Measurements from ENCODE around the gene FUOM.

The FUOM gene

GRCh38 chr10:133365461-133366129 lies 7.8 kb upstream of the FUOM start:
- DNase-seq (ENCODE audit: low read depth): no peak
- no peak overlapping the region for H3K4me3 ChIP-seq (replicated peaks; ENCODE audit: low read depth, low read length)
- TF ChIP-seq CTCF (IDR thresholded peaks at IDR 0.05; ENCODE audit: low read length, missing control alignments): no peak

GRCh38 chr10:133364645-133365431 lies 7.0 kb upstream of the FUOM start:
- H3K4me3 ChIP-seq (replicated peaks; ENCODE audit: low read depth, low read length): no peak overlapping the region
- TF ChIP-seq CTCF (IDR thresholded peaks at IDR 0.05; ENCODE audit: low read length, missing control alignments): no peak
- DNase-seq (ENCODE audit: low read depth): no peak

GRCh38 chr10:133362846-133363245 lies 5.0 kb upstream of the FUOM start:
- H3K4me3 ChIP-seq (replicated peaks; ENCODE audit: low read depth, low read length): no peak overlapping the region
- no peak for TF ChIP-seq CTCF (IDR thresholded peaks at IDR 0.05; ENCODE audit: low read length, missing control alignments)
- no peak for DNase-seq (ENCODE audit: low read depth)

GRCh38 chr10:133361773-133362441 lies 4.1 kb upstream of the FUOM start:
- TF ChIP-seq CTCF (IDR thresholded peaks at IDR 0.05; ENCODE audit: low read length, missing control alignments): no peak
- no peak overlapping the region for H3K4me3 ChIP-seq (replicated peaks; ENCODE audit: low read depth, low read length)
- DNase-seq (ENCODE audit: low read depth): no peak

GRCh38 chr10:133361227-133361626 lies 3.4 kb upstream of the FUOM start:
- no peak overlapping the region for H3K4me3 ChIP-seq (replicated peaks; ENCODE audit: low read depth, low read length)
- DNase-seq (ENCODE audit: low read depth): no peak
- no peak for TF ChIP-seq CTCF (IDR thresholded peaks at IDR 0.05; ENCODE audit: low read length, missing control alignments)

GRCh38 chr10:133359972-133360610 lies 2.3 kb upstream of the FUOM start:
- no peak for DNase-seq (ENCODE audit: low read depth)
- H3K4me3 ChIP-seq (replicated peaks; ENCODE audit: low read depth, low read length): no peak overlapping the region
- TF ChIP-seq CTCF (IDR thresholded peaks at IDR 0.05; ENCODE audit: low read length, missing control alignments): no peak
